HL-60/S4 treated with phorbol 12-myristate 13-acetate at 8.2 ng/mL for 4 days and 3 days (cell line): Measurements from ENCODE around the gene TRHDE.

Experiments
- in situ Hi-C: fragments of 300-500 bp; cut with MboI; formaldehyde crosslinking; loops from 2 replicates; pipeline ENCODE4 v1.15.0; 2022; ENCODE audit warnings: low sequenced_read_pairs

TRHDE gene

DNA sequence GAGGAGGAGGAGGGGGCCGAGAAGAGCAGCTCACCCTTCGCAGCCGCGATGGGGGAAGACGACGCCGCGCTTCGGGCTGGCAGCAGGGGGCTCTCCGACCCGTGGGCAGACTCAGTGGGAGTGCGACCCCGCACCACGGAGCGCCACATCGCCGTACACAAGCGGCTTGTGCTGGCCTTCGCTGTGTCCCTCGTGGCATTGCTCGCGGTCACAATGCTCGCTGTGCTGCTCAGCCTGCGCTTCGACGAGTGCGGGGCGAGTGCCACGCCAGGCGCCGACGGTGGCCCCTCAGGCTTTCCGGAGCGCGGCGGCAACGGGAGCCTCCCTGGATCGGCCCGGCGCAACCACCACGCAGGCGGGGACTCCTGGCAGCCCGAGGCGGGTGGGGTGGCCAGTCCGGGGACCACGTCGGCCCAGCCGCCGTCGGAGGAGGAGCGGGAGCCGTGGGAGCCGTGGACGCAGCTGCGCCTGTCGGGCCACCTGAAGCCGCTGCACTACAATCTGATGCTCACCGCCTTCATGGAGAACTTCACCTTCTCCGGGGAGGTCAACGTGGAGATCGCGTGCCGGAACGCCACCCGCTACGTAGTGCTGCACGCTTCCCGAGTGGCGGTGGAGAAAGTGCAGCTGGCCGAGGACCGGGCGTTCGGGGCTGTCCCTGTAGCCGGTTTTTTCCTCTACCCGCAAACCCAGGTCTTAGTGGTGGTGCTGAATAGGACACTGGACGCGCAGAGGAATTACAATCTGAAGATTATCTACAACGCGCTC is 745 bp downstream of the TRHDE start:
- in situ Hi-C loops: no loop called here

DNA sequence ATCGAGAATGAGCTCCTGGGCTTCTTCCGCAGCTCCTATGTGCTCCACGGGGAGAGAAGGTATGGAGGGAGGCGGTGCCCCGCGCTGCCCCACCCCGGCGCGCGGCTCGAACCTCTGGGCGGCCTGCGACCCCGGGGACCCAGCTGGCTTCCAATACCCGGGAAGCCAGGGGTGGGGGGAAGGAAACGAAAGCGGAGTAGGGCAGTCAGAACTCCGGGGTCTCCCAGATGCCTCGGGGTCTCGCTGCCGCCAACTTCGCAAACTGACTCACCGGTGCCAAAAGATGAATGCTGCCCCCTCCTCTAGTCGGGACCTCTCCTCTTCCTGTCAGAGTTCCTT is 1.3 kb downstream of the TRHDE start:
- in situ Hi-C loops: no loop called here

DNA sequence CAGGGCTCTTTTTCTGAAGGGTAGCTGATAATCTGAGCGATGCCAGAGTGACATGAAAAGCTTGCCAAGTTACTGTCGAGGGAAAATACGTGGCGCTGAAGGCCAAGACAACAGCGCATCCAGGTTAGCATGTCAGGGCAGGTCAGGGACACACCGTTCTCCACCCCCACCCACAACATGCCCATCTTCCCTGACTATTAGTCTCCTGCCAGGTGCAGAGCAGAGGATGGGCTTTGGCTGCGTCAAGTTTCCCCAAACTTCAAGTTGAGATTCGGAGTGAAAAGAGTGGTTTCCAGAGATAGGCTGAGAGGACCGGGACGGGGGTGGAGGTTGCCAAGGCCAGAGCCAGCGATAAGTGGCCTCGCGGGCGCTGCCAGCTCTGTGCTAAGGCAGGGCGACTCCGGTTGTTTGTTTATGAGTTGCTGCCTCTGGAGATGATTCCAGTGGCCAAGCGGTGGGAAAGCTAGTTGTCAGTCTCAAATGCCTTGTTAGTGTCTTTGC is 1.7 kb downstream of the TRHDE start:
- in situ Hi-C loops: no loop called here

DNA sequence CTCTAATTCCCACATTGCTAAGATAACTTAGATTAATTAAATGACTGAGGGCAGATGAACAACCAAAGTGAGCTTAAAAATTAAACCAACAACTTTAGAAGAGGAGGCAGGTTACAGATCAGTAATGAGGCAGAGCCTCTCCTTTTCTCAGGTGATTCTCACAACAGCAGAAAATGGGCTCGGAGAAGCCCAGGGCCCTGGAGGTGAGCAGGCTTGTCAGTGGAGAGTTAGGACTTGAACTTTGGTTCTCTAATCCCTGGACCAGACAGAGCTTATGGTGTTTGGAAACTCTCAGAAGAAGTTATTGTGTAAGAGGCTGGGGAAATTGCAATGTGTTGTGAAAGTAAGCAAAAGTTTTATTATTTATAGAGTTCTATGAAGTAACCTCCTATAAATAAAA is 2.8 kb downstream of the TRHDE start:
- in situ Hi-C loops: no loop called here

DNA sequence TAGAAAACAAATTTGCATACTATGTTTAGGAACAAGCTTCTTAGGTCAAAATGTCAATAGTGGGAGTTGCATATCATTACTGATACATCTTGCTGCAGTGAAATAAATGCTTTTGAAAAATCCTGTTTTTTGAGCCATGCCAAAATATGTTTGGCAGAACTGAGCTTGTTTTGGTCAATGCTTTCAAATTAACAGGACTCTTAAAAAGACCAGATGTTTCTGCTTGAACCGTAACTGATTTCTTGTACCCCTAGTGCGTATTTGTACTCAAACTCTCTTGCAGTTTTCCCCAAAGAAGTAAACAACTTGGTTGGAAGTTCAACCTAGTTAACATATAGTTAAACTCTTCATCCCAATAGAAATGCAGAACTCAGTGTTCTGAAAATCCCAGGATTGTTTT is 3.4 kb downstream of the TRHDE start:
- in situ Hi-C loops: no loop called here

DNA sequence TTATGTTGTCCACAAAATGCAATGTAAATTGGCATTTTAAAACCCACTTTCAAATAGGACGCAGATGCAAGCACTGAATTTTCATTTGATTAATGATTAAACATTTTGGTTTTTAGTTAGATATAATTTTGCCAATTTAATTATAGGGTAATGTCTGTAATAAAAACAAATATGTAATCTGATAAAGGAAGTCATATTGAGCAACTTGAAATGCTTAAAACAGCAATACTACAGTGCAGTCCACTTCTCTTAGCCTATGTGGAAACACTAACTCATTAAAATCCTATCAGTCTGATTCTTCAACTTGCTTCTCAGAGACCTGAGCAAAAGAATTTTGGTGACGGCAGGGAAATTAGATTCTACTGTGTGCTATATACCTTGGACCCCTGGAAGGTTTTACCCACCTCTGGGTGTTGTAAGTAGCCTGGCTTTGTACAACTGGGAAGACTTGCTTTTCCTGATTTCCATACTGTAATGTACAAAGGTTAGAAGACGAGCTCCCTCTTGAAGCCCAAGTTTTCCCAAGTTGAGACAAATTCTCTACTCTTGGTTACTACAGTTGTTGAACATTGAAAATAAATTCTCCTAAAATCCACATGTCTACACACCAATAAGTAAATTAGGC is 4.1 kb downstream of the TRHDE start:
- in situ Hi-C loops: no loop called here

DNA sequence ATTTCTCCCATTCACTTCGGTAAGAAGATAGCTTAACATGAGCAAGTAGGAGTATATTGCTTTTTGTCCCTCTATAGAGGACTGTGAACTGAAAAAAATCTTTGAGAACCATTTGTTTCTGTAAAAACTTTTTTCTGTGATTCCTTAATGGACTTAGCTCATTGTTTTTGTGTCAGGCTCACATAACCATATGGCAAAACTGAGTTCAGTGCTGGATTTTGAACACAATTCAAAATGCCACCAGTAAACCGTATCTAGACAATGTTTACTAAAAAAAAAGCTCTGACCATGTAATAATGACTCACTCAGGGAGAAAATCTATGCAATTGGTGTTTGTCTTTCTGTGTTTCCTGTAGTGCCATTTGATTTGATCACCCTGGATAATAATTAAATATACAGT is 5.2 kb downstream of the TRHDE start:
- in situ Hi-C loops: no loop called here

DNA sequence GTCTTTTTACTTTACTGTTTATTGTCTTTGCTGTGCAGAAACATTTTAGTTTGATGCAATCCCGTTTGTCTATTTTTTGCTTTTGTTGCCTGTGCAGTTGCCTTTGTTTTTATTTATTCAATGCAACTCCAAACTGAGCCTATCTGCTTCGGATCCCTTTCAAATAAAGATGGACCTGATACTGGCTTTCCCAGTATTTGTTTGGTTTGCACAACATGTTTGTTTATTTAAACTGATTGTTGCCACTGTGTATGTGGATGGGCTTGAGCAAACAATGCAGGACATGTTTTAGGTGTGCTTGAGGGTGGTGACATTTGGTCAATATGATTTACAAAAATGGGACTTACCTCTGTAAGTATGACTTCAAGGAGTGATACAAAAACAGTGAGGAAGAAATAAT is 6.7 kb downstream of the TRHDE start:
- in situ Hi-C loops: no loop called here

DNA sequence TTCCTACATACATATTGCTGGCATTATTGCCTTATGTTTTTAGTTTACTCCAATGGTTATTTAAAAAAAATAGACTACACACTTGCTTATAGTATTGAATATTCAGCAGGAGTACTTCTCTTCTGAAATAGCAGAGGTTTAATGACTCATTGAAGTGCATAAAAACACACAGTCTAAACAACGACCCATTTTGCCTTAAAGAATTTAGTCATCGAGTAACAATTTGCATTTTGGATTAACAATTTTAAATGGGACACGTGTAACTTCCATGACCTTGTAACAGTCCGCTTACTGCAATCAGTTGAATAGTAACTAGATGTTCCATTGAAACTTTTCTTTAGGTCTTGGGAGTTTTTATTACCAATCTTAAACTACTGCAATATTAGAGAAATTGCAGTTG is 9.0 kb downstream of the TRHDE start:
- in situ Hi-C loops: no loop called here

DNA sequence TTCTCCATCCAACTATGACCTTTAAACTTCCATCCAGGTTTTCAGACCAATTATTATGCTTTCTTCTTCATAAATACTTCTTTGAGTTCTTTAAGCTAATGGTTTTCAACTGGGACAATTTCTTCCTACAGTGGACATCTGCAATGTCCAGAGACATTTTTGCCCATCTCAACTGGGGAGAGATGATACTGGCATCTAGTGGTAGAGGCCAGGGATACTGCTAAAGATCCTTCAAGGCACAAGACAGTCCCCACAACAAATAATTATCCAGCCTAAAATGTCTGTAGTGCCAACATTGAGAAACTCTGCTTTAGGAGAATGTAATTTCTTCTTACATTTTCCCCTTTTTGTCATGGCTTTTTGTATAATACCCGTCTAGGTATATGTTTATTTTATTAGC is 10.6 kb downstream of the TRHDE start:
- in situ Hi-C loops: no loop called here

DNA sequence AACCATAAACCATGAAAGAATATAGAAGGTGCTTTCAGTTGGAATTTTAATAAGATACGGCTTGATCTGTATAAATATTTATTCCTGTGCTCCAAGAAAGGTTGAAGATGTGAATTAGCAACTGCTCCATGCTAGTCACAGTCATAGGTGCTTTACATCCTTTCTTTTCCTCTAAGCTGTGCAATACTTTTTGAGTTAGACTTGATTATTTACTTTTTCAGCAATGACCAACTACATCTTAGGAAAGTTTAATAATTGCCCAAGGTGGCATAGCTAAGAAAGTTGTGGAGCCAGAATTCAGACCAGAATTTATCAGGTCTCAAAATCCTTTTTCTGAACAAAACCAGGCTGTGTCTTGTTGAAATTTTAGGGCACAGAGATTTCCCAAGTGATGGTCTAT is 13.7 kb downstream of the TRHDE start:
- in situ Hi-C loops: no loop called here

DNA sequence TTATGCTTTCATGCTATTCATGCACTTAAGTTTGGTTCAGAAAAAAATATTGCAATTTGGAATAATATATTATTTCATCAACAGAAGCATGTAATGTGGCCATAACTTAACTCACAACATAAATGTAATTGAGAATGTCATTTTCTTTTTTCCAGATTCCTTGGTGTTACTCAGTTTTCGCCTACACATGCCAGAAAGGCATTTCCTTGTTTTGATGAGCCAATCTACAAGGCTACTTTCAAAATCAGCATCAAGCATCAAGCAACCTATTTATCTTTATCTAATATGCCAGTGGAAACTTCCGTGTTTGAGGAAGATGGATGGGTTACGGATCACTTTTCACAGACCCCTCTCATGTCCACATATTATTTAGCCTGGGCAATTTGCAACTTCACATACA is 14.4 kb downstream of the TRHDE start:
- in situ Hi-C loops: no loop called here

DNA sequence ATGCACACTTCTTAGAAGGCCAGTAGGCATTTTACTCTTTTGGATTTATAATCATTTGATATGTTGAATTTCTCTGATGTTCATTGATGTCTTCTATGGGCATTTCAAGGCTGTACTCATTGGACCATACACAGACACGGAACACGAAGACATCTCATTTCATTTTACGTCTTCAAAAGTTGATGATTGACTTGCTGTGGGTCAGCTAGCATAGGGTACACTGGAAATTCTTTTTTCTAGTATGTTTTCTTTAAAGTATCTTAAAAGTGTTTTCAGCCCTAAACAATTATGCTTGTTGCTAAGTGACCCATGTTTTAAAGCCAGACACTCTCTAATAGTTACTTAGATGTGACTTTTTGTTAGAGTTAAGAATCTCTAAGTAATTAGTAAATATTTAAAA is 16.3 kb downstream of the TRHDE start:
- in situ Hi-C loops: no loop called here

DNA sequence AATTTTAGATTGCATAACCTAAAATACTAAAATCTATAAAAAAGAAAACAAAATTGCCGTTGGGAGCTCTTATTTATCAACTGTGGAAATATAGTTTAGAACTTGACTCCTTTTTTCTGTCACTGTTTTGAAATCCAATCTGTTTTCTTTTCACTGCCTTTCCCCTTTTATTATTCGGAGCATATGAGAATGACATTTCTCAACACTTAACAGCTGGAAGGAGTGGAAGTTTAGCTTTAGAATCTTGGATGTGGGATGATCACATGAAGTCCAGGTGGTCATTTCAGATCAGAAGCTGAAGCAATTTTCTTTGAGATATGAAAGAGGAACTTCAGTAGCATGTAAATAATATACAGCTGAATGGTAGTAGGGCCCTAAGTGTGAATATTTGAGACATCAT is 16.7 kb downstream of the TRHDE start:
- in situ Hi-C loops: no loop called here

DNA sequence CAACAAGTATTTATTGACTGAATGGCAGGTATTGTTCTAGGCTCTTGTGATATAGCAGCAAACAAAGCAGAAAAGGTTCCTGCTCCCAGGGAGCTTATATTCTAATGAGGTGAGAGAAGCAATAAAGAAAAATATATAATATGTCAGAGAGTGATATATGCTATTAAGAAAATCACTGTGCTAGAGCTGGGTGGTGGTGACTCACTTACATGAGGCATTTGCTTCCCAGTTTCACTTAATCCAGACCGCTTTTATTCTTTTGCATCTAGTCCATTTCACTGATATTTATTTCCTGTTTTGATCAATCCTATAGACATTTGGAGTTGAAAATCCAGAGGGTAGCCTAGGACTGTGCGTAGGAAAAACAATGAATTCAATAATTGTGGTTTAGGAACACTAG is 17.5 kb downstream of the TRHDE start:
- in situ Hi-C loops: no loop called here

DNA sequence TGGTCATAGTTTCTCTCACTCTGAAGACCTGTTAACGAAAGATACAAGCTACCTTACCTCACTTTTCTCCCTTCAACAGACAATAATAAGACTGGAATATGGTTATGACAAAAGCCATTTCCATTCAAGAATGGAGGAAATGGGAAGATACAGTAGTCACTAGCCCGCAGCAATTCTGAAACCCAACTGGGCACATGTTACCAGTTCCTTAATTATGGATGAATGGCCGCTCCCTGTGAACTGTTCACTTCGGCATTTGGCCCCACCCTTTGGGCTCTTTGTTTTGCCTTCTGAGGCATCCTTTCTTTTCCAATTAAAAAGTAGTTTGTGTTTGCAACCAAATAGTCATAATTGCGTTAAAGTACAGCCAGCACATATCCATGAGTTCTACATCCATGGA is 19.0 kb downstream of the TRHDE start:
- in situ Hi-C loops: no loop called here

DNA sequence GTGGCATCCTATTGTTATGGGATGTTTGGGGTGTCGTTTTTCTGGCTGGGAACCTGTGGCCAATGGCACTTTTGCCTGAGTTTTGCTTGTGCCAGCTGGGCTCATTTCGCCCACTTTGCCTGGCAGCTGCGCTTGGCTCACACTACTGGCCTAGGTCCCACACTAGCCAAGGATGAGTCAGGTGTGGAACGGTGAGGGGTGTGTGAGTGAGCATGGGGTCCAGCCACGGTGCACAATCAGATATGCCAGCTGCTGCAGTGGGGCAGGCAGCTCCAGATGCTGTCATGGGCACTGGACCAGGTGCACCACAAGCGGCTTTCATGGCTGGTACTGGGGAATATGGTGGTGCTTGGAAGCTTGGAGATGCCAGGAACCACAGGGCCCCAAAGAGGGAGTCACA is 21.5 kb downstream of the TRHDE start:
- in situ Hi-C loops: no loop called here

DNA sequence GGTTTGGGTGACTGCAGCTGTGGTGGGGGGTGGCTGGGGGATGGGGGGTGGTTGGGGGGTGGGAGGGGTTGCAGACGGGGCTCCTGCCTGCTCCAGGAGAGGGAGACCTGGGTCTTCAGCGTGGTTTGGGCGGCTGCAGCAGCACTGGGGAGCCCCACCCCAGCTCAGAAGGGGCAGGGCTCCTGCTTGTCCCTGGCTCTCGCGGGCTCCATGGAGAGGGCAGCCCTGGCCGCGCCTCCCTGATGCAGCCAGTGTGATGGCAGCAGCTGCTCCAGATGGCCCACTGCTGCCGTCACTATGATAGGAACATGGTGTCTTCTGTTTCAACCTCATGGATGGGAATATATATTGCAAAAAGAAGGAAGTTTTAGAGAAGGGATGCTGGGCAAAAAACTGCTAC is 22.9 kb downstream of the TRHDE start:
- in situ Hi-C loops: no loop called here

DNA sequence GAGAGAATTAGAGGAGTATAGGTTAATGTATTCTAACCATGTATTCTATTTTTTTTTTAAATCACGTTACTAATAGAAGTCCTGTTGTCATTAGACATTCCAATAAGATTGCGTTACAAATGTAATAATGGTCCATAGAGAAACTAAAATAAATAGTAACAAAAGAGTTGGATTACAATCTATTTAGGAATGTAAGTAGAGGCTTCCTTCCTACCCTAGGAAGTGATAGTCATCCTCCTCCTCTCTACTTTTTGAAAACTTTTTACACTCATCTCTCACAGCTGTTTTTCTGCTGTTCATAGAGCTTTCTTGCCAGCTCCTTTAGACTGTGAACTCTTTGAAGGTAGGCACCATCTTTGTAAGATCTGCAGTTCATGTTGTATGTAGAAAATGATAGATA is 23.6 kb downstream of the TRHDE start:
- in situ Hi-C loops: no loop called here

DNA sequence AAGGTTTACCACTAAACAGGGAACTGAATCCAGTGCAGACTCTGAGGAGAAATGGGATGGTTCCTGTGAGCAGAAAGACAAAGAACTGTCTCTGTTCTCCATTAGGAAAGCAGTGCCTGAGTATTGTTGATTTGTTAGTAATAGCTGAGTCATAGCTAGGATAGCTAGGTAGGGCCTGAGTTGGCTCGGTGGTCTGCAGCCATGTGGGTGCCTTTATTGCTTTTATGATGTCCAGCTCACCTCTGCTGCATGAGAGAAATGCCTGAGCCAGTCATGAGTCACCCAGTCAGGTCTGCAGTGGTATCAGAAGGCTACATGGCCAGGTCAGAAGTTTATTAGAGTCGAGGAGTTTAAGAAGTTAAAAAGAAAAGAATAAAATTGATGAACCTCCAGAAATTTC is 24.2 kb downstream of the TRHDE start:
- in situ Hi-C loops: no loop called here

DNA sequence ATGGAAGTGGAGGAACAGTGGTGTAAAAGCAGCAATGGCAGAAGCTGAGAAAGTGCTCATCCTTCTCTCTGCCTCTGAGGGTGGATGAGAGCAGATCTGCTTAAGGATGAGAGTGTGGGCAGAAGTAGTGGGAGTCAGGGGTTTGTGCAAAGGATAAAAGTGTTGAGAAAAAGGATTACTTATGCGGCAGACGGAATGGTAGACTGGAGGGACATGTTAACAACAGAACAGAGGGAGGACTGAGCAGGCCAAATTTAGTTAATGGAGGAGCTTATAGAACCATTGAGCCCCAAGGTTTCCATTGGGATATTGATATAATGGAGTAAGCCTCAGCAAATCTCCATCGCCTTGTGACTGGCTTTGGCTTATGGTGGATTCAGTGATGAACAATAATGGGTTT is 25.5 kb downstream of the TRHDE start:
- in situ Hi-C loops: no loop called here

DNA sequence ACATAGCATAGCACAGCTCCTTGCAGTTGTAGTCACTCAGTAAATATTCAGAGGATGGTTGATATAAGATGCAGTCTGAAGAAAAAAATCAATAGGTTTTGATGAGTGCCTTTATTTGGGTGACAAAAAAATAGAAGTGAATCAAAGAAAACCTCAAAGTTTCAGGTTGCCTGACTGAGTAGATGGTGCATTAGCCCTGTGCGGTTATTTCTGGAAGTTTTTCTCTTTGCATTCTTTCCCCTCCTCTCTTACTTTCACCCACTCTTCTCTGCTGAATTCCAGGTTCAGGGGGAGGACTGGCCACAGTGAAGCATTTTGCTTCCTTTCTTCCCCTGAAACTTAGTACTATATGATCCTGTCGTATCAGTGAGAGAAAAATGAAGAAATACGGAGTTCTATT is 28.6 kb downstream of the TRHDE start:
- in situ Hi-C loops: no loop called here

DNA sequence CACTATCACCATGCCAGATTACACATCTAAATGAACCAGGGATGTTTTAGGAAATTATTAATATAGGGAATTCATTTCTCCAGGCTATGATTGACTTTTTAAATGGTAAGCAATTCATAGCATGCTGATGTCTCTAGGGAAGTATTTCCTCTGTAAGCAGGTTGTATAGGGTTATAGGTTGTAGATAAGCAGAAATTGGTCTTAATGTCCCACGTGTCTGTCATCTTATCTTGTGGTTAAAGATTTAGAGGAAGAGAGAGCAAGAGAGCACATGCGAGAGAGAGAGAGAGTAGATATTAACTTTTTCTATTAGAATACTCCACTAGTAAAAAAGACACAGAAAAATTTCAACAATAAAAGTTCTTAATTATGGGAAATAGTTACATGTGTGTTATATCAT is 32.6 kb downstream of the TRHDE start:
- in situ Hi-C loops: no loop called here
